ENCODE data around the gene OCA2. TPM values are rescaled to one million over a fixed set of nuclear protein-coding genes. Genes with fewer than 3 reads are reported as not detected.

The OCA2 gene
- total and polyA plus RNA-seq, 10 donors, result 0.39 to 3.0 (median 1.0) TPM

DNA sequence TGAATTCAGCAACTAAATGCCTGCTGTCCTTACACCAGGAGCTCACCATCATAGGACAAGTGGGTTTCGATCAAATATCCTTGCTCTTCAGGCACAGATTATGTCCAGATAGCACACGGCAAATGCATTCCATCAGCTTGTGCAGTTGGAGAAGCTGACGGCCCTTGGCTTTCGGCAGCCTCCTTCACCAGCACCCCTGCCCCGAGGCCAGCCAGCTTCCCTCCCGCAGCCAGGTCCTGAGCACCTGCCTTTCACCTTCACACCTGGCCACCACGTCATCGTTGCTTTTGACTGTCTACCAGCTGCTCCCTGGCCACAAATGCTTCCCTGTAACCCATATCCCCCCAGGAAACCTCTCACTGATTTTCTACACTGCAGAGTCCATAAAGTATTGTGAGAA is 355.5 kb downstream of the OCA2 start:
- Histone ChIP-seq H3K4me3 (no peak overlapping the region), H3K27me3 (replicated peaks in 1 of 7) (no peaks in the 10 kb centered on the region), H3K36me3 (no peaks in the 10 kb centered on the region), H3K27ac (no peak overlapping the region), H3K9me3 (peaks cover 0 to 38% (median 0%) of the 10 kb centered on the region in 8 donors), H3K4me1 (no peaks in the 10 kb centered on the region)
- intact Hi-C loops (cut with DNase I; ENCODE audit: low total_unique reads), result no loop called here
- TF ChIP-seq, protein P1, sequence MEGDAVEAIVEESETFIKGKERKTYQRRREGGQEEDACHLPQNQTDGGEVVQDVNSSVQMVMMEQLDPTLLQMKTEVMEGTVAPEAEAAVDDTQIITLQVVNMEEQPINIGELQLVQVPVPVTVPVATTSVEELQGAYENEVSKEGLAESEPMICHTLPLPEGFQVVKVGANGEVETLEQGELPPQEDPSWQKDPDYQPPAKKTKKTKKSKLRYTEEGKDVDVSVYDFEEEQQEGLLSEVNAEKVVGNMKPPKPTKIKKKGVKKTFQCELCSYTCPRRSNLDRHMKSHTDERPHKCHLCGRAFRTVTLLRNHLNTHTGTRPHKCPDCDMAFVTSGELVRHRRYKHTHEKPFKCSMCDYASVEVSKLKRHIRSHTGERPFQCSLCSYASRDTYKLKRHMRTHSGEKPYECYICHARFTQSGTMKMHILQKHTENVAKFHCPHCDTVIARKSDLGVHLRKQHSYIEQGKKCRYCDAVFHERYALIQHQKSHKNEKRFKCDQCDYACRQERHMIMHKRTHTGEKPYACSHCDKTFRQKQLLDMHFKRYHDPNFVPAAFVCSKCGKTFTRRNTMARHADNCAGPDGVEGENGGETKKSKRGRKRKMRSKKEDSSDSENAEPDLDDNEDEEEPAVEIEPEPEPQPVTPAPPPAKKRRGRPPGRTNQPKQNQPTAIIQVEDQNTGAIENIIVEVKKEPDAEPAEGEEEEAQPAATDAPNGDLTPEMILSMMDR (IDR thresholded peaks at IDR 0.05 in 8 of 11, conservative IDR thresholded peaks at IDR 0.05 in 3 of 11), result no peak
- TF ChIP-seq POLR2A (IDR thresholded peaks at IDR 0.05), result no peak
- no peak for TF ChIP-seq POLR2AphosphoS5 (IDR thresholded peaks at IDR 0.05)
- DNase-seq, result no peak
- 89 to 97% (median 93%) methylated on average over 7 to 8 of the region's 8 CpGs for WGBS, 5 donors

DNA sequence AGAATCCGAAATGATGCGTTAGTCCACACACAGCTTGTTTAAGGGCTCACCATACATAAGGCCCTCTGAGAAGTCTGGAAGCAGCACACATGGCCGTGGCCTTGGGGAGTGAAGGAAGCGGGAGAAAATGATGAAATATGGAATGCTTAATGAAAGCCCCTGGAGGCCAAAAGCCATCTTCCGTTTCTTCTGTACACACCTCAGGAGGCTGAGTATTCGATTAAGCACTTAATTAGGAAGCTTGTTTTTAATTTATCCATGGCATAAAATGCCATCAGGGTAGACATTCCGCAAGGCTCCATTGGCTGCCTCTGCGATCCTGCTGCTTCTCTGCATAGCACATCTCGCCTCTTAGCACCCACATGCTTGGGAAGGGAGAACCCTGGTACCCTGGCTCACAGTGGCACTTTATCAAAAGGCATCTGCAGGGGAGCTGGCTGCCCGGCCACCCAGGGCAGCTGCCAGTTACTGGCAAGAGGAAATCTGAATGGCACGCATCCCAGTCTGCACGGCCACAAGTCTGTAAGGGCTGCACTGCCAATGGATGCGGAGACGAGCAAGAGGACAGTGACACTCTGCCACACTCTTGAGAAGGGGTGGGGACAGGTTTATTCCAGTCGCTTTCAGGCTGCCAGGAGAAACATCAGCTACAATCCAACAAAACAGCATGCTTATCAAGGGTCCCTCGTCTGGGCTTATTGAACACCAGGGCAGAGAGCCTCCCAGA is 356.2 kb downstream of the OCA2 start:
- 78 to 86% (median 83%) methylated on average over 14 to 16 of the region's 16 CpGs for WGBS, 5 donors
- DNase-seq, result no peak
- H3K27me3 ChIP-seq (replicated peaks in 1 of 7), result no peaks in the 10 kb centered on the region
- H3K27ac ChIP-seq, result no peak overlapping the region
- intact Hi-C loops (cut with DNase I; ENCODE audit: low total_unique reads), result no loop called here
- H3K4me1 ChIP-seq, result no peaks in the 10 kb centered on the region
- peaks cover 0 to 43% (median under 1%) of the 10 kb centered on the region in 8 donors for H3K9me3 ChIP-seq
- no peak overlapping the region for H3K4me3 ChIP-seq
- H3K36me3 ChIP-seq, result no peaks in the 10 kb centered on the region
- TF ChIP-seq, protein P1 (IDR thresholded peaks at IDR 0.05 in 8 of 11, conservative IDR thresholded peaks at IDR 0.05 in 3 of 11), result no peak
- TF ChIP-seq POLR2AphosphoS5 (IDR thresholded peaks at IDR 0.05), result no peak
- TF ChIP-seq POLR2A (IDR thresholded peaks at IDR 0.05), result no peak

DNA sequence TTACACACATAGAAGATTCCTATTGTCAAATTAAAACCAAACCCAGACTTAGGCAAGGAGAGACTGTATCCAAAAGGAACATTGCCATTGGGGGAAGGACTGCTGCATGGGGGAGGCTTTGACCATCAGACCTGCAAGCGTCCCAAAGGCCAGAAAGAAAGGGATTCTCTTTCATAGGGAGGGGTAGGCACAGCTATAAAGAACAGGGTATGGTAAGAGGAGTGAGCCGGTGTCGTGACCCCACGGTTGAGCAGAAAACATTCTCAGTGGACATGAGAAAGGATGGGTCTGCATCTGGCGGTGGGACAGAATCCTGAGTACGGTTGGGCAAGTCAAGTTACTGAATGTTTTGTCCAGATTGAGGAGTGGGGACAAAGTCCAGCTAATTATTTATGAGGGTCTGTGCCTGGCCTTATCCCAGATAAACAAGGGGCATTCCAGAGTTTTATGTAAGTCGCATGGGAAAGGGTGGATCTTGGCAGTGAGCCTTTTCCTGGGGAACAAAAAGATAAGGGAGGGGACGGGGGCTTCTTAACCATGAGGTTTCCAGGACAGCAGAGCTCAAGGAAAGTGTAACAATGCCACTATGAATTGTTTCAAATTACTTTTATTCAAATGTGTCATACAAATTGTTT is 357.8 kb downstream of the OCA2 start:
- 71 to 82% (median 76%) methylated on average over 8 of the region's 8 CpGs for WGBS, 5 donors
- Histone ChIP-seq H3K36me3 (no peaks in the 10 kb centered on the region), H3K27me3 (replicated peaks in 1 of 7) (no peaks in the 10 kb centered on the region), H3K27ac (no peak overlapping the region), H3K4me3 (no peak overlapping the region), H3K9me3 (peaks cover 0 to 55% (median 11%) of the 10 kb centered on the region in 8 donors), H3K4me1 (no peaks in the 10 kb centered on the region)
- no peak for DNase-seq
- intact Hi-C loops (cut with DNase I; ENCODE audit: low total_unique reads), result no loop called here
- no peak for TF ChIP-seq POLR2AphosphoS5 (IDR thresholded peaks at IDR 0.05)
- no peak for TF ChIP-seq POLR2A (IDR thresholded peaks at IDR 0.05)
- TF ChIP-seq, protein P1 (IDR thresholded peaks at IDR 0.05 in 8 of 11, conservative IDR thresholded peaks at IDR 0.05 in 3 of 11), result no peak

DNA sequence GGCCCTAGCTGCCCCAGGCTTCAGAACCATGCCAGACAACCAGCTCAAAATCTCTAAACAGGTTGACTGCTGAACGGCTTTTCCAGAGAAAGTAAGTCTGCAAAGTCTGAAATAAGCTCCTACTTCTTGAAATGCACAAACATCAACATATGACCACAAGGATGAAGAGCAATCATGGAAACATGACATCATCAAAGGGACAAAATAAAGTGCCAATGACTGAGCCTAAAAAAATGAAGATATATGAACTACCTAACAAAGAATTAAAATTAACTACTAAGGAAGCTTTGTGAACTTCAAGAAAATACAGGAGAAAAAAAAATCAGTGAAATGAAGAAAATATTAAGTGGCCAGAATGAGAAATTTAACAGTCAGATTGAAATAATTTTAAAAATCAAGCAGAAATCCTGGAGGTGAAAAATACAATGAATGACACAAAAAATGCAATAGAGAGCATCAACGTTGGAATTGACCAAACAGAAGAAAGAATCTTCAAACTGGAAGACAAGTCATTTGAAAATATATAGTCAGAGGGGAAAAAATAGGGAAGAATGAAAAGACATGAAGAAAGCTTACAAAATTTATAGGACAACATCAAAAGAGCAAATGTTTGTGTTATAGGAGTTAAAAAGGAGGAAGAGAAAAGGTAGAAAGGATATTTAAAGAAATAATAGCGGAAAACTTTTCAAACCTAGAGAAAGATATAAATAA is 364.2 kb downstream of the OCA2 start:
- no peak overlapping the region for H3K27ac ChIP-seq
- DNase-seq, result no peak
- H3K27me3 ChIP-seq (replicated peaks in 1 of 7), result no peaks in the 10 kb centered on the region
- no peak for TF ChIP-seq POLR2A (IDR thresholded peaks at IDR 0.05)
- TF ChIP-seq, protein P1 (IDR thresholded peaks at IDR 0.05 in 8 of 11, conservative IDR thresholded peaks at IDR 0.05 in 3 of 11), result no peak
- no peak for TF ChIP-seq POLR2AphosphoS5 (IDR thresholded peaks at IDR 0.05)
- no peaks in the 10 kb centered on the region for H3K4me1 ChIP-seq
- intact Hi-C loops (cut with DNase I; ENCODE audit: low total_unique reads), result no loop called here
- 75 to 91% (median 91%) methylated on average over 3 of the region's 3 CpGs for WGBS, 5 donors
- H3K36me3 ChIP-seq, result no peaks in the 10 kb centered on the region
- peaks cover 0 to 78% (median 41%) of the 10 kb centered on the region in 8 donors for H3K9me3 ChIP-seq
- no peak overlapping the region for H3K4me3 ChIP-seq
